Measurements from ENCODE around the gene DNAAF3.

GRCh38 chr19:55153652-55154264, 12.7 kb downstream of the DNAAF3 start:
- TF ChIP-seq CTCF (conservative IDR thresholded peaks at IDR 0.05; ENCODE audit: low read depth, low read length) (no peak), EZH2 (IDR thresholded peaks at IDR 0.05; ENCODE audit: borderline replicate concordance, low read depth, low read length, poor library complexity, severe bottlenecking) (no peak)

Measured in A673 (cell line).